ENCODE measurements around the gene DDX3X.

GRCh38 chrX:41332408-41333002, 1.5 kb upstream of the DDX3X start:
- TF ChIP-seq CTCF (IDR thresholded peaks at IDR 0.05; ENCODE audit: low read depth, low read length) (no peak), EZH2phosphoT487 (IDR thresholded peaks at IDR 0.05; ENCODE audit: low read depth) (no peak)

Data from OCI-LY3 (cell line).